NCI-H82 treated with DMSO at 0.1 percent for 48 hours (cell line): ENCODE results near the gene PCNX2.
"Not testable (repeated sequence)": the region's sequence is repeated elsewhere in the genome, so short reads cannot be mapped to it uniquely, and the experiment has no call there.

Experiments
- DNase-seq: peaks from one replicate; lab custom pipeline; 2025; ENCODE audit not compliant: unreplicated experiment; lab: John Stamatoyannopoulos, UW

Gene PCNX2

GRCh38 chr1:233227930-233228465 is 67.5 kb downstream of the PCNX2 start:
- DNase-seq, result no peak

- no peak for DNase-seq
These were observed 71.2 kb downstream of the PCNX2 start for GRCh38 chr1:233224311-233224710.

GRCh38 chr1:233217832-233218231 is 77.7 kb downstream of the PCNX2 start:
- DNase-seq, result no peak

- no peak for DNase-seq
These were observed 79.5 kb downstream of the PCNX2 start for GRCh38 chr1:233216009-233216408.

- no peak for DNase-seq
These were observed 80.3 kb downstream of the PCNX2 start for GRCh38 chr1:233215135-233215760.

- DNase-seq, result no peak
These were observed 83.9 kb downstream of the PCNX2 start for GRCh38 chr1:233211595-233211994.

- no peak for DNase-seq
These were observed 84.4 kb downstream of the PCNX2 start for GRCh38 chr1:233211106-233211505.

- DNase-seq, result no peak
These were observed 86.0 kb downstream of the PCNX2 start for GRCh38 chr1:233209481-233209880.

- no peak for DNase-seq
These were observed 86.8 kb downstream of the PCNX2 start for GRCh38 chr1:233208687-233209086.

GRCh38 chr1:233197940-233198339 is 97.6 kb downstream of the PCNX2 start:
- DNase-seq, result no peak

GRCh38 chr1:233193741-233194140 is 101.8 kb downstream of the PCNX2 start:
- no peak for DNase-seq

GRCh38 chr1:233190987-233191386 is 104.5 kb downstream of the PCNX2 start:
- DNase-seq, result no peak

GRCh38 chr1:233189526-233189925 is 106.0 kb downstream of the PCNX2 start:
- no peak for DNase-seq

- DNase-seq, result no peak
These were observed 107.5 kb downstream of the PCNX2 start for GRCh38 chr1:233188061-233188460.

- DNase-seq, result no peak
These were observed 112.1 kb downstream of the PCNX2 start for GRCh38 chr1:233183226-233184020.

- no peak for DNase-seq
These were observed 112.9 kb downstream of the PCNX2 start for GRCh38 chr1:233182587-233182986.

- no peak for DNase-seq
These were observed 114.7 kb downstream of the PCNX2 start for GRCh38 chr1:233180641-233181364.

- DNase-seq, result not testable (repeated sequence)
These were observed 115.9 kb downstream of the PCNX2 start for GRCh38 chr1:233179638-233180037.

- DNase-seq, result no peak
These were observed 123.3 kb downstream of the PCNX2 start for GRCh38 chr1:233172201-233172600.

- DNase-seq, result no peak
These were observed 124.8 kb downstream of the PCNX2 start for GRCh38 chr1:233170741-233171140.

- no peak for DNase-seq
These were observed 127.1 kb downstream of the PCNX2 start for GRCh38 chr1:233168384-233168783.

GRCh38 chr1:233166896-233167295 is 128.6 kb downstream of the PCNX2 start:
- DNase-seq, result no peak
